HG03196 (cell line): ENCODE data around the gene POR.

Experiments
- ATAC-seq: cut with Tn5 transposase; IDR thresholded peaks from one replicate; pipeline ENCODE4 v1.9.1; 2021; ENCODE audit not compliant: unreplicated experiment

Gene POR

DNA sequence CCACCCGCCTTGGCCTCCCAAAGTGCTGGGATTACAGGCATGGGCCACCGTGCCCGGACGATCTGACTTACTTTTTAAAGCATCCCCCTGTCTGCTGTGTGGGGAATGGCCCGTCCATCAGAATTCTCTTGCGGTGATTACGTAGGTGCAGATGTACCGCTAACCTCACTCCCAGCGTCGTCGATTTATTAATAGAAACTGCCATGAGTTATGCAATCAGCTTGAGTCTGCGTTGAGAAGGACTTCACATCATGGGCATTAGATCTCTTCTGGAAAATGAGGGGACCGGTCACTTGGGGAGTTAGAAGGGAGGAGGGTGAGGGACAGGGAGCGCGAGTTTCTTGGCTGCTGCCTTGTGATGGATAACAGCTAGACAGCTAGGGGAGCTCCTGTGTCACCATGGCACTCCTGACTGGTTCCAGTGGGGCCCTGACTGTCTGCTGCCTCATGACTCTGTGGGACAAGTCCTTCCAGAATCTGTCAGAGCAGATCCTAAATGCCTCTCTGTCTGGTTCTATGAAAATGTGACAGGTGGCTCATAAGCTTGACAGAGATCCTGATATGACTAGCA, 35.2 kb downstream of the POR start:
- no peak for ATAC-seq

DNA sequence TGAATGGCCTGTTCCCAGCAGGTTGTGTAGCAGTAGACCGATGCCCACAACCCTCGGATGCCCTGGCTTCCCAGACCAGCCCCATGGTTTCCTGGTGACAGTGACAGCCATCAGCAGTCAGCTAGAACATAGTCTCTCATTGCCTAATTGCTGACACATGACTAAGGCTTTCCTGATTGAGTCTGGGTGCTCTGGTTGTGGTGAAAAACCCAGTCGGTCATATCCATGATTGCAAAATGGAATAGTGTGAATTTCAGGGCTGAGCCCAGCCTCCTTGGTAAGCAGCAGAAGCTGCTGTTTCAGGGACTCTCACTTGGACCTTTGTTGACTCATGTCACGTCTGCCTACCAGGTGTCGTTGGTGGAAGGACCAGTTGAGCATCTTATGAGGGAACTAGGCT, 36.6 kb downstream of the POR start:
- no peak for ATAC-seq

DNA sequence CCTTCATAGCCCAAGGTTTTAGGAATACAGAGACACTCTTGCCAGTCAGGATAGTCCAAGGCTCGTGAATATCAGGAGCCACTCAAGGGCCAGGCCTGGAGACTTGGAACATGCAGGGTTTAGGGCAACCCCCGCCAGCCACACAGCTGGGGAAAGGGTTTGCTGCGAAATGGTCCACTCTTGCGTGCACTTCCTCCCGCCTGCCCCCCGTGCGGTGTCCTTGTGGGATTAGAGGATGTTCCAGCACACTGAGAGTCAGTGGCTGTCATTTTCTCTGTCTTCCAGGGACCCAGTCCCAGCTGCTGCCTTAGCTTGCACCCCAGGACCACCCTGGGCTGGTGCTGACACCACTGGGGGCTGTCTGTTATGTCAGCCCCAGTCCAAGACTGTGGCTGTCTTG, 38.5 kb downstream of the POR start:
- no peak for ATAC-seq

DNA sequence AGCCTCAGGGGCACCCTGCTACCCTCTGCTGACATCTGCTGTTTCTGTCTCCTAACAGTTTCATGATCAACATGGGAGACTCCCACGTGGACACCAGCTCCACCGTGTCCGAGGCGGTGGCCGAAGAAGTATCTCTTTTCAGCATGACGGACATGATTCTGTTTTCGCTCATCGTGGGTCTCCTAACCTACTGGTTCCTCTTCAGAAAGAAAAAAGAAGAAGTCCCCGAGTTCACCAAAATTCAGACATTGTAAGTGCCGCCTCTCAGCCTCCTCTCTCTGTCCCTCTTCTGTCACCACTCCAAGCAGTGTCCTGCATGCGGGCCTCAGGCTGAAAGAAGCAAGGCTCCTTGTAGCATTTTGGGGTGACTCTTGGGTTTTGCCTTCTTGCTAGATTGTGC, 39.0 kb downstream of the POR start:
- ATAC-seq: no peak

DNA sequence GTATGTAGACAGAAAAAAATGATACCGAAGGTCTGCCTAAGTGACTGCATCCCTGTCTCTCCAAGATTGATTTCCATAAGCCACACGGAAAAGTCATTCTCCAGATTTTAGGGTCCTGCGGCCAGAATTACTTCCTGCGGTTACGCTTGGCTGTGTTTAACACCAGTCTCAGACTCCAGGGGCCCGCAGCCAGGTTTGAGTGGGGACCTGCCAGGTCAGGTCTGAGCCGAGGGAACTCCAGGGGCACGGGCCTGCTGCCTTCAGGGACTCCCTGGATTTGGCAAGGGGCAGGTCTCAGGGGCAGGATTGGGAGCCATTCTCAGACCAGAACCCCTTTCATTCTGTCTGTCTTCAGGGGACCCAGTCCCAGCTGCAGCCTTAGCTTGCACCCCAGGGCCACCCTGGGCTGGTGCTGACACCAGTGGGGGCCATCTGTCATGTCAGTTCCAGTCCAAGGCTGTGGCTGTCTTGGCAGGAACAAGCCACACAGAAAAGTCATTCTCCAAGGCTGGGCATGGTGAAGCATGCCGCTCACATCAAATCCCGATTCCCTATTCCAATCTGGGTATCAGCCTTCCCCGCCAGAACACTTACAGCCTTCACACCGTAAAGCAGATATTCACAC, 40.5 kb downstream of the POR start:
- ATAC-seq: no peak

DNA sequence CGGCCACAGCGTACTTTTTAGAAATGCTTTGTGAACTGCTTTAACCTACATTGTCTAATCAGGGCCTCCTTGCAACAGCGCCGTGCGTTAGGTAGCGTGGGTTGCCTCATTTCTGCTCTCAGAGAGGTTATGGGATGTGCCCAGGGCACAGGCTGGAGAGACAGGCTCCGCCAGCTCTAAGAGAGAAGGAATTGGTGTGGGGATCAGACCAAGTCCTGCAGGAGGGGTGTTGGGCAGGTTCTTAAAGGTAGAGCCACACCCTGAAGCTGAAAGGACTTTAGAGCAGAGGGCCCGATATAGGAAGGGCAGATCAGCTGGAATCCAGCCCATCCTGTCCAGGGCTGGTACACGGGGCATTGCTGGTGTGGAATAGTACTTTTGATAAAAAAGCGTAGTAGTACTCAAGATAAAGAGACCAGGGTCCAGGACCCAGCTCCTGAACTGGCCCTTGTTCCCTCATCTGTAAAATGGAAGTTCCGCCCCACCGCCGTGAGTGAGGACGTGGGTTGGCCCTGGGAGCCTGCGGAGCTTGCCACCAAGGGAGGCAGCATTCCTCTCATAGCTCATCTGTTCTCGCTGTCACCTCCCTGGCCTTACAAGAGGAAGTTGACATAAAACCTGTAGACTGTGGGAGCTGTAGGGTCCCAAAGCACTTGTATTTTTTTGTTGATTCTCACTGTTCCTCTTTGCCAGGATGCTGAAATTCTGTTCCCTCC, 42.2 kb downstream of the POR start:
- ATAC-seq: no peak

DNA sequence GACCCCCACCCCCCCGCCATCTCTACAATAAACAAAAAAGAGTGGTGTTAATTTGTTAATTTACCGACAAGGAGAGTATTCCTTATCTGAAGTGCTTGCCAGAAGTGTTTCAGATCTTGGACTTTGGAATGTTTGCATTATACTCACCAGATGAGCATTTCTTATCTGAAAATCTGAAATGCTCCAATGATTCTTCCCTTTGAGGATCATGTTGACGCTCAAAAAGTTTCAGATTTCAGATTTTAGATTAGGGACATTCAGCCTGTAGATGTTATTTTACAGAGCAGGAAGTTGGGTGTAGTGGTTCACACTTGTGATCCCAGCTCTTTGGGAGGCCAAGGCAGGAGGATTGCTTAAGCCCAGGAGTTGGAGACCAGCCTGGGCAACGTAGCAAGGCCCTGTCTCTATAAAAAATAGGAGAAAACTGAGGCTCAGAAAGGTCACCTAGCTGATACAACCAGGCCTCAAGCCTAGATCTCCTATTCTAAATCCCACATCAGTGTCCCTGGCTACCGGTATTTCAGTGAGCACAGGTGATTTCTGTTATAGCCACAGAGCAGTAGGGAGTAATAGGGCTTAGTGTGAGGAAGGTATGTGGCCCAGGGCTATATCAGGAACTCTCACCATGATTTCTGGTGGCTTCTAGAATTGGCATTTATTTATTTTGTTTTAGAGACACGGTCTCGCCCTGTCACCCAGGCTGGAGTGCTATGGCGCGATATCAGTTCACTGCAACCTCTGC, 44.0 kb downstream of the POR start:
- no peak for ATAC-seq

DNA sequence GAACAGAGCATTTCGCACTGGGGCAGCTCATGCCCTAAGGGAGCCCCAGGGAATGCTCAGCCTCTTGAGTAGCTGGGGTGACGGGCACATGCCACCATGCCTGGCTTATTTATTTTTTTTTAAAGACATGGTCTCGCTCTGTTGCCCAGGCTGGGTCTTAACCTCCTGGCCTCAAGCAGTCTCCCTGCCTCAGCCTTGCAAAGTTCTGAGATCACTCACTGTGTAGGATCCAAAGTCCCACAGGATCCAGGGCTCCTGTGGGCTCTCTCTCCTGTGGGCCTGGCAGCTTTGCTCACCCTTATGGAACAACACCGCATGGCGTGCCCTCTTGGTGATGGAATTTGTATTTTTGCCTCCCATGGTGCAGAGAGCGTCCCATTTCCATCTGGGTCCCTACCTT, 45.4 kb downstream of the POR start:
- ATAC-seq: no peak

DNA sequence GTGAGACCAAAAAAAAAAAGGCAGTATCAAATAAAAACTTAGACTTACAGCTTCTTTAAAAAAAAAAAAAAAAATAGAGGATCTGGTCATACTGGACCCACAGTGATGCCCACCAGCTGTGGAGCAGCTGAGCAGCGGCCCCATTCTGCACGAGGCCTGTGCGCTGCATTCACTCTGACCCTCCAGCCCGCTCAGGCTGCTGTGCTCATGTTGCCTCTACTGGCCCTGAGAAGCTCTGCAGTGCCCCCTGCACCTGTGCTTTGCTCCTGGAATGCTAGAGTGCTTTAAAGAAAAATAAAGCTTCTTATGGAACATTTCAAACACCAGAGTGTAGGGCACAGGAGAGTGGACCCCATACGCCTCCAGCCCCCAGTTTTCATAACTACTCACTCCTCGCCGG, 46.3 kb downstream of the POR start:
- no peak for ATAC-seq

DNA sequence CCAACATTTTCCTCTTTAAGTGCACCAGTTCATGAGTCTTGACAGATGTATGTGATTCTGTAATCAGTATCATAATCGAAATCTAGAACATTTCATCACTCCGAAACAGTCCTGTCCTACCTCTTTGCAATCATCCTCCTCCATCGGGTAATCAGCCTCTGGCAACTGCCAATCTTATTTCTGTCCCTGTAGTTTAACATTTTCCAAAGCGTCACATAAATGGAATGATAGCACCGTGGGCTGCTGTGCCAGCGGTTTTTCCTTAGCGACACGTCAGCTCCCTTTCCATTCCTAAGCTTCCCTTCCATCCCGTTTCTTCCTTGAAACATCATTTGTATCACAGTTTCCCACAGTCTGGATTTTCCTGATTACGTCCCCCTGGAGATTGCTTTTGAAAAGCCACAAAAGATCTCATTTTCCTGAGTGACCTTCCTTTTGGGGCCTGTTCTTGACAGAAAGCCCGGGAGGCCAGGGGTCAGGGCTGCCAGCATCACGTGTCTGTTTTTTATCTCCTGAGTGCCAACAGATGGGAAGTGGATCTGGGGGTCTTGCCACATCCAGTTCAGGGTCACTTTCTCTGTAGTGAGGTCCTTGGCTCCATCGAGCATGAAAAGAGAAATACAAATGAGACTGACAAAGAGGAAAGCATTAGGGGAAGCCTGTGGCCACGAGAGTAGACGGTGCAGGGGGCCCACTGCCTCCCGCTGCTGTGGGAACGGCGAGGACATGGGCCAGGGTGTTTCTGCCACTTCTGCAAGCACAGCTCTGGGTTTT, 47.8 kb downstream of the POR start:
- ATAC-seq: no peak

DNA sequence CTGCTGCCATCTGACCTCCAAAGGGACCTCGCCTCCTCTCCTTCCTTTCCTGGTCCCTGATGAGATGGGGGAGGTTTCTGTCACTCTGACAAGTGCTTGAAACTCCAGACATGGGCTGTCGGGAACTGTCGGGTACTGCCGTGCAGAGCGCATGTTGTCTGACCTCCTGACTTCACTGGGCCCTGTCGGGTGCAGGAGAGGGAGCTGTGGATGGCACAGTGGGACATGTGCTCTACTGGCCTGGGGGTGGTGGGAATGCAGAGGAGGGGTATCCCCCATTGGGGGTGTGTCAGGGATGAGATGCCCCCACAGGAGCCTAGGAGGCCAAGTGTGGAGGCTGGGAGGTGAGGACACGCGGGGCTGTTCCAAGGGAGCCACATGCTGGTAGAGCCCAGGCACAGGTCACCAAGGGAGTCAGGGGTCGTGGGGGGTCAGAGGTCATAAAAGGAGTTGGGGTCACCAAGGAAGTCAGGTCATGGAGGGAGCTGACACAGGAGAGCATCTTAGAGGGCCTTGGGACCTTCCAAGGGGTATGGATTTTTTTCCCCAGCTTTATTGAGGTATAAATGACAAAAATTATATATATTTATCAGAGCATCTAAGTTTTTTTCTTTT, 48.5 kb downstream of the POR start:
- no peak for ATAC-seq

DNA sequence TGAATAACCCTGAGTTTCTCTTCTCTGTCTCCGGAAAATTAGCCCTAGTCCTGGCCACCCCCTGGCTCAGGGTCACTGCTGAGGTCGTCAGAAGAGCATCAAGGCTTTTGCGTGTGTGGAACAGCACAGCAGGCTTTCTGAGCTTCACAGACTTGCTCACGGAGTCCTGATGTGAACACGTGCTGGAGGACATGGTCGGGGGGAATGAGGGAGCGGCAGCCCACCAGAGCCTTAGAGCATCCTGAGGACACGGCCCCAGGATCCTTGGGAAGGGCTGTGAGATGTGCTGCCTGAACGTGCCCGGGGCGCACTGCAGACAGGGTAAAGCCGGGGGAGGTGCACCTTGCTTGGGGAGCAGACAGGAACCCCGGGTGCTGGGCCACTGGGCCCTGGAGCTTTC, 50.7 kb downstream of the POR start:
- ATAC-seq: no peak

DNA sequence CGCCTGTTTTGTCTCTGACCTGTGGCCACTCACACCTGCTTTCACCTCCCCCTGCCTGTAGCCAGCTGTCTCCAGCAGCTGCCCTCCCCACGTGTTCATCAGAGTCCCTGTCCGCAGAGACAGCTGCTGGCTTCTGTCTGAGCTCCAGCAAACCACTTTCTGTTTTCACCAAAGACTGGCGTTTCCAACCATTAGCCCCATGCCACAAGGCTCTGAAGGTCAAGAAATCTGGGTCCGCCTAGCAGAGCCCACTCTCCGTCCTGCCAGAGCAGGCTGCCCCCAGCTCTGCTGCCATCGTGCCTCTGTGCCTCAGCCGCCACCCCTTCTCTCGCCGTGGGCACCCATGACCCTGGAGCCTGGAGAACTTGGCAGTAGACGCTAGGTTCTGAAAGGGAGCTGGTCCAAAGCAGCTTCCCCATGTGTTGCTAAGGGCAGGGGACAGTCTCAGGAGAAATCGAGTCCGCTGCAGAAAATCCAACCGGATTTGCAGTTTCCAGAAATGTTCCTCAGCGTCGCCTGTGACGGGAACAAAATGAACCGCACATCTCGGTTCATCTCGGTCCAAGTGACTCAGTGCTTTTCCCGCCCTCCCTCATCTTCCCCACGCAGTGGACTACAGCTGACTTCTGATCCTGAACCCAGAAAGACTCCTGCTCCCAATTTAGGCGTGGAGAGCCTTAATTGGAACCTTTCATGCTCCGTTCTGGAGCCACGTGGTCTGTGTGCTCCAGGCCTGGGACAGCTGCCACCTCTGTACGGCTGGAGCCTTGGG, 51.4 kb downstream of the POR start:
- no peak for ATAC-seq

DNA sequence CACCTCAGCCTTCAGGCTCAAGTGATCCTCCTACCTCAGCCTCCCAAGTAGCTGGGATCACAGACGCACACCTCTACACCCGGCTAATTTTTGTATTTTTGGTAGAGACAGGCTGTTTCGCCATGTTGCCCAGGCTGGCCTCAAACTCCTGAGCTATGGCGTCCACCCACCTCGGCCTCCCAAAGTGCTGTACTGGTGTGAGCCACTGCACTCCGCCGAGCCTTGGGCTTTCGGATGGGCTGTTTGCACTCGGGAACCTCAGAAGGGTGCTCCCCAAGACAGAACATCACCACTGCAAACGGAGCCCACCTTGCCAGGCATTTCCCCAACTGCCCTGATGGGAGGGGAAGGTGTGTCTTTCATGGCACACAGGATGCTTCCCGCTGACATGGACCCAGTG, 52.1 kb downstream of the POR start:
- no peak for ATAC-seq

DNA sequence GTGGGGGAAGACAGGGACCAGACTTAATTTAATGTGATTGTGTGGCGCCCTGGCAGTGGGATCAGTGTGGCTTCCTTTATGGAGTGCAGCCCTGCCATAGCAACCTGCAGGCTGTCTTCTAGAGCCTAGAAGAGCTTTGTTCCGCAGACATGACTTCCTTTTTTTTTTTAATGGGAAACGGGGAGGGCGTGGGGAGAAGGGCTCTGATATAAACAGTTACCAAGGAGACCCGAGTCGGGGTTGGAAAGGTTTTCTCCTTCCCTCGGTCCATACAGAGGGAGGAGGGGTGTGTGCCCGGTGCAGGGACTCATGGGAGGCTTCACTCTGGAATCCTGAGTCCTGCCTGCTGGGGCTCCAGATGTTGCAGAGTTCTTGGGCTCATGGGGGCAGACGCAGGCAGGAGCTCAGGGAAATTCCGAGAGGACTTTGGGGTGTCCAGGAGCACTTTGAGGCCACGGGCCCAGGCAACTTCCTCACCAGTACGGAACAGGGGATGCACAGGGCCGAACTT, 52.6 kb downstream of the POR start:
- no peak for ATAC-seq

DNA sequence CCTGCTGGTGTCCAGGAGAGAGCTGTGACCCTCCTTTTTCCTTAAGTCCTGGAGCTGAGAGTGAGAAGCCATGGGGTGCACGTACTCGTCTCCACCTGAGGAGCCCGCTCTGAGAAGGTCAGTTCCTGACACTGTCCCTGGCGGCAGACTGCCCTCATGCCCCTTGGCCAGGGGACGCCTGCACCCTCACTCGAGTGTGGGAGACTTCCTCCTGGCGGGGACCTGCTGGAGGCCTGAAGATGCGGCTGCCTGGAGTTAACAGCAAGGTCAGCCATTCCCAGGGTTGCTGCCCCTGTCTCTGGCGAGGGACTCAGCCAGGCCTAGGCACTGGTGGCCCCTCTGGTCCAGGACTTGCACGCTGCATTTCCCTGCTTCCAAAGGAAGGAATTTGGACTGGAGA, 53.1 kb downstream of the POR start:
- ATAC-seq: no peak

DNA sequence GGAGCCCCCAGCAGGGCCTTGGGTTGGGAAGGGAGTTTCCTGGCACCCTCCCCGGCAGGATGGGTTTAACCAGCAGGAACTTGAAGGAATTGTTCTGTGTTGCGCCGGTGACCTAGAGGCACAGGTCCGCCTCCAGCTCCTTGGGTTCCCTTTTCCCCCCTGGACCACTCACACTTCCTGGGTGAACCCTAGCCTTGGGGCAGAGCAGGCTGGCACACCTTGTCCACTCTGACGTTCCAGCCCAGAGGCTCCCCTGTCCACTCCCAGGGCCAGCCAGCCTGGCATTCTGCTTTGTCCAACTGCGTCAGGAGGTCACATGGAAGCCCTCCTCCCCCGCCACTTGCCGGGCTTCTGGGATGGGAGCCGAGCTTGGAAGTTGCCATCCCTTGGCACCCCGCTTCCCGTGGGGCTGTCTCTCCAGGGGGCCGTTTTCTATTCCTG, 53.6 kb downstream of the POR start:
- no peak for ATAC-seq

DNA sequence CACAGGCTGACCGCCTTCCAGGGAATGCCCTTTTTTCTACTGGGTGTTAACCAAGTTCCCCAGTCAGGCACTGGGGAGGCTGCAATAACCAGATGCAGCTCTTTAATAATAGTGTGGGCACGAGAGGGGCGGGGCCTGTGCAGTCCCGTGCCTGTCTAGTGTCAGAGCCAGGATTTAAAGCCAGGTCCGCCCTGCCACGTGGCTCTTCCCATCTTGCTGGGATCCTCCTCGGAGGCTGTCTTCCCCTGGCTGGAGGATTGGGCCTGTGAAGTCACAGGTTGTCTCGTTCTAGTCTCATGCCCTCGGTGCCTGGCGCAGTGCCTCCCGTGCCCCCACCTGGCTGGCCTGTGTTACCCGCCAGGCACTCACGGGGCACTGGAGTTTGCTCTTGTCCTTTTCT, 54.2 kb downstream of the POR start:
- no peak for ATAC-seq

DNA sequence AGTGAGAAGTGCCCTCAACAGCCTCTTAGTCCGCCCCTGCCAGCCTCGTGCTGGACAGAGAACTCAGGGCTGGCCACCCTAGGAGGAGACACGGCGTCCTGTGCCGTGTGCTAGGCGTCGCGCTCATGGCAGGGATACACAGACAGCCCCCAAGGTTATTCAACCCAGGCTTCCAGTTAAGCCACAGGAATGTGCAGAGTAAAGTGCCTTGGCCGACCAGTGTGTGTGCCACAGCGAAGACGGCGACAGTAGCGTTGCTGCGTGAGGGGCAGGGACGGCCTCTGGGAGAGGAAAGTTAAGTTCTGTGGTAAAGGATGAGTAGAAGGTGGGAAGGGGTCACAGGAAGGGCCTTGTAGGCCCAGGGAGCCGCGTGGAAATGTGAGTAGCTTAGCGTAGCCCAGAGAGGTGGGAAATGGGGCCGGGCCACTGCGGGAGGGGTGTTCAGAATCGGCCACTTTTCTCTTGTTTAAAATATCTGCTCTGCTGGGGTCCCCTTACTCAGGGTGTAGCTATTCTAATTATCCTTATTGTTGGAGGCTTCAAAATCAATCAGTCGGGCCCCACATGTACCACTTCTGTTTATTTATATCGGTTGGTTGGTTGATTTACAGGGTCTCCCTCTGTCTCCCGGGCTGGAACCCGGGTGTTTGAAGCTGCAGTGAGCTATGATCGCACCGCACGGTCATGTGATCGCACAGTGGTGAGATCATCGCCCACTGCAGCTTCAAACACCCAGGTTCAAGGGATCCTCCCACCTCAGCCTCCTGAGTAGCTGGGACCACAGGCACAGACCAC, 54.9 kb downstream of the POR start:
- ATAC-seq: no peak
